Measurements from ENCODE around the gene AHCY.

DNA sequence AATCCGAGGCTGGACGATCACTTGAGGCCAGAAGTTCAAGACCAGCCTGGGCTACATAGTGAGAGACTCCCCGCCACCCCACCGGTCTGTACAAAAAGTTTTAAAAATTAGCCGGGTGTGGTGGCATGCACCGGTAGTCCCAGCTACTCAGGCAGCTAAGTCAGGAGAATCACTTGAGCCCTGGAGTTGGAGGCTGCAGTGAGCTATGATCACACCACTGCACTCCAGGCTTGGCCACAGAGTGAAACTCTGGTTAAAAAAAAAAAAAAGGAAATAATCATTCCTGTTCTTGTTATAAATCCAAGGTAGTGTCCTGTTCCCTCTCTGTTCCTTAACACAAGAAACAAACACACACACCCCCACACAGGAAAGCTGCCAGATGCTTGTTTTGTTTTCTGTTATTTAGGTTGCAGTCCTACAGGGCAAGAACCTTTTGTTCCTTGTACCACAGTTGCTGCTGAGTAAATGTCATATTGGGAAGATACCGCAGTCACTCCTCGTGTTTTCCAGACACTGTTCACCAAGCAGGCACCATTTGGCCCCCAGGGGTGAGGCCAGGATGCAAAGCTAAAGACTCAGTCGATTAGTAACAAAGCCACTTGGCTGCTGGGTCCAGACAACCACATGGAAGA is 33.0 kb downstream of the AHCY start:
- TF ChIP-seq POLR2A (IDR thresholded peaks at IDR 0.05; ENCODE audit: low read depth, low read length) = no peak
- no peak for TF ChIP-seq RFX5 (IDR thresholded peaks at IDR 0.05; ENCODE audit: low read depth, low read length)
- TF ChIP-seq, protein P1, sequence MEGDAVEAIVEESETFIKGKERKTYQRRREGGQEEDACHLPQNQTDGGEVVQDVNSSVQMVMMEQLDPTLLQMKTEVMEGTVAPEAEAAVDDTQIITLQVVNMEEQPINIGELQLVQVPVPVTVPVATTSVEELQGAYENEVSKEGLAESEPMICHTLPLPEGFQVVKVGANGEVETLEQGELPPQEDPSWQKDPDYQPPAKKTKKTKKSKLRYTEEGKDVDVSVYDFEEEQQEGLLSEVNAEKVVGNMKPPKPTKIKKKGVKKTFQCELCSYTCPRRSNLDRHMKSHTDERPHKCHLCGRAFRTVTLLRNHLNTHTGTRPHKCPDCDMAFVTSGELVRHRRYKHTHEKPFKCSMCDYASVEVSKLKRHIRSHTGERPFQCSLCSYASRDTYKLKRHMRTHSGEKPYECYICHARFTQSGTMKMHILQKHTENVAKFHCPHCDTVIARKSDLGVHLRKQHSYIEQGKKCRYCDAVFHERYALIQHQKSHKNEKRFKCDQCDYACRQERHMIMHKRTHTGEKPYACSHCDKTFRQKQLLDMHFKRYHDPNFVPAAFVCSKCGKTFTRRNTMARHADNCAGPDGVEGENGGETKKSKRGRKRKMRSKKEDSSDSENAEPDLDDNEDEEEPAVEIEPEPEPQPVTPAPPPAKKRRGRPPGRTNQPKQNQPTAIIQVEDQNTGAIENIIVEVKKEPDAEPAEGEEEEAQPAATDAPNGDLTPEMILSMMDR (conservative IDR thresholded peaks at IDR 0.05; ENCODE audit: low read depth, low read length) = no peak
- no peak for TF ChIP-seq CHD1 (IDR thresholded peaks at IDR 0.05; ENCODE audit: low read depth, low read length)
- TF ChIP-seq MAFK (IDR thresholded peaks at IDR 0.05; ENCODE audit: low read depth, low read length) = no peak
- TF ChIP-seq RAD21 (IDR thresholded peaks at IDR 0.05; ENCODE audit: low read length) = no peak

Data from IMR-90 (cell line).